ENCODE data around the gene TSNAXIP1. TPM values are rescaled to one million over a fixed set of nuclear protein-coding genes. Genes with fewer than 3 reads are reported as not detected.

TSNAXIP1 gene
- total RNA-seq, 4 donors from 2014 or later, result 0.55 TPM; not detected in 3

- peak overlapping the region; percentile 71 to 76 (median 76) for H3K27ac ChIP-seq
- peaks cover 9 to 42% (median 28%) of the 10 kb centered on the region in 4 donors for H3K4me1 ChIP-seq
- TF ChIP-seq POLR2A (IDR thresholded peaks at IDR 0.05), result no peak
- no peak for TF ChIP-seq EP300 (IDR thresholded peaks at IDR 0.05; ENCODE audit: low read depth)
- no peak for TF ChIP-seq CTCF (IDR thresholded peaks at IDR 0.05)
- no peak for TF ChIP-seq POLR2AphosphoS5 (IDR thresholded peaks at IDR 0.05)
- 83 to 95% methylated on average over 1 to 5 of the region's 5 CpGs for whole genome bisulfite sequencing, 2 donors (ENCODE audit: low coverage in 1 of 2)
- no peaks in the 10 kb centered on the region for H3K36me3 ChIP-seq
- no peak overlapping the region for H3K4me3 ChIP-seq
- in situ Hi-C loops (cut with MboI; ENCODE audit: low pct_ligation_motif_present in 1 of 4, low pct_unique_long_range_greater_than_20kb in 1 of 4, low sequenced_read_pairs in 3 of 4), result no loop called here
- no peak for DNase-seq
- H3K9me3 ChIP-seq, result no peaks in the 10 kb centered on the region
- intact Hi-C loops (cut with DNase I; ENCODE audit: low total_unique reads), result no loop called here
- H3K27me3 ChIP-seq, result no peaks in the 10 kb centered on the region
Observed at GRCh38 chr16:67856927-67857546, 50.3 kb downstream of the TSNAXIP1 start.

- H3K27ac ChIP-seq, result peak overlapping the region; percentile 75 to 84 (median 76)
- 27 to 56% methylated on average over 3 of the region's 3 CpGs for WGBS, 2 donors (ENCODE audit: low coverage in 1 of 2)
- peaks cover 9 to 47% (median 31%) of the 10 kb centered on the region in 4 donors for H3K4me1 ChIP-seq
- peak; percentile 75 for DNase-seq
- no peak overlapping the region for H3K4me3 ChIP-seq
- H3K27me3 ChIP-seq, result no peaks in the 10 kb centered on the region
- intact Hi-C loops (cut with DNase I; ENCODE audit: low total_unique reads), result no loop called here
- H3K36me3 ChIP-seq, result no peaks in the 10 kb centered on the region
- in situ Hi-C loops (cut with MboI; ENCODE audit: low pct_ligation_motif_present in 1 of 4, low pct_unique_long_range_greater_than_20kb in 1 of 4, low sequenced_read_pairs in 3 of 4), result no loop called here
- no peak for TF ChIP-seq POLR2A (IDR thresholded peaks at IDR 0.05)
- peak; percentile 16 for TF ChIP-seq EP300 (IDR thresholded peaks at IDR 0.05; ENCODE audit: low read depth)
- peak in 2 of 3 donors; percentile 63 to 64 for TF ChIP-seq POLR2AphosphoS5 (IDR thresholded peaks at IDR 0.05)
- no peak for TF ChIP-seq CTCF (IDR thresholded peaks at IDR 0.05)
- H3K9me3 ChIP-seq, result no peaks in the 10 kb centered on the region
Observed at GRCh38 chr16:67857547-67858233, 51.0 kb downstream of the TSNAXIP1 start.

GRCh38 chr16:67858500-67858899 is 51.8 kb downstream of the TSNAXIP1 start:
- H3K27ac ChIP-seq, result peak overlapping the region; percentile 74 to 84 (median 76)
- no peaks in the 10 kb centered on the region for H3K27me3 ChIP-seq
- H3K4me3 ChIP-seq, result no peak overlapping the region
- H3K36me3 ChIP-seq, result no peaks in the 10 kb centered on the region
- in situ Hi-C loops (cut with MboI; ENCODE audit: low pct_ligation_motif_present in 1 of 4, low pct_unique_long_range_greater_than_20kb in 1 of 4, low sequenced_read_pairs in 3 of 4) (no loop called here), intact Hi-C loops (cut with DNase I; ENCODE audit: low total_unique reads) (no loop called here)
- H3K9me3 ChIP-seq, result no peaks in the 10 kb centered on the region
- 63 to 100% methylated on average over 1 to 4 of the region's 4 CpGs for WGBS, 2 donors (ENCODE audit: low coverage in 1 of 2)
- peak; percentile 26 for DNase-seq
- peaks cover 9 to 53% (median 33%) of the 10 kb centered on the region in 4 donors for H3K4me1 ChIP-seq
- TF ChIP-seq POLR2A (IDR thresholded peaks at IDR 0.05) (no peak), EP300 (IDR thresholded peaks at IDR 0.05; ENCODE audit: low read depth) (no peak), POLR2AphosphoS5 (IDR thresholded peaks at IDR 0.05) (no peak), CTCF (IDR thresholded peaks at IDR 0.05) (no peak)

DNA sequence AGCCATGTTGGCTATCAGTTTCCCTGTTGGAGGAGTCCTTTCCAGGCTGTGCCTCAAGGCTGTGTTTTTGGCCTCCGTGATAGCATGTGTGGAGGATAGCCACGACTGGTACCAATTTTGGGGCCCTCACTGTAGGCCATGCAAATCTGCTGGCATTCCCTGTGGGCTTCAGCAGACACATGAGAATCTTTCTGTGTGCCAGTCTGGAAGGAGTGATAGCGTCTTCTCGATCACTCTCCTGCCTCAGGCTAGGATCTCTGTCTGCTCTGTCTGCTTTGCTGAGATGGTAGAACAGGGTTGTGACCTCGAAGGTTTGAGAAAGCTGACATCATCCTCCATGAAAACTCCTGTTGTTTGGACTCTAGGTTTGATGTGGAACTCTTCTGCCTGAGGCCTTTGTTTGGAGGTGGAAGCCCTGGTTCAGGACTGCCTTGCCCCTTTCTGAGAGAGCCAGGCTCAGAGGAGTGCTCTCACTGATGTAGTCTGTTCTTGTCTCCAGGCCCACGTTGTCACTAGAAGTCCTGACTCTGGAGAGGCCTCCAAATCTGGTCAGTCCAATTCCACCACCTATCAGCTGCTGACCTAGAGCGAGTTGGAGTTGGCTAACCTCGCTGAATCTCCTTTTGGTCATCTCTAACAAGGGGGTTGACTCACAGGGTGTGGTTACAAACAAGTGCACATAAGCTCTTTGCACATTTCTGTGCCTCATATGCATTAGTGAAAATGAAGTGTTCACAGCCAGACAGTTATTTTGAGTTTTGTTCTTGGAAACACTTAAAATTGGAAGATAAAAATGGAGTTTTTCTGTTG is 54.1 kb downstream of the TSNAXIP1 start:
- intact Hi-C loops (cut with DNase I; ENCODE audit: low total_unique reads), result no loop called here
- Histone ChIP-seq H3K36me3 (no peaks in the 10 kb centered on the region), H3K4me1 (peaks cover 9 to 53% (median 30%) of the 10 kb centered on the region in 4 donors), H3K4me3 (no peak overlapping the region), H3K9me3 (no peaks in the 10 kb centered on the region), H3K27ac (peak overlapping the region in 2 of 4 donors; percentile 1 to 6), H3K27me3 (no peaks in the 10 kb centered on the region)
- in situ Hi-C loops (cut with MboI; ENCODE audit: low pct_ligation_motif_present in 1 of 4, low pct_unique_long_range_greater_than_20kb in 1 of 4, low sequenced_read_pairs in 3 of 4), result no loop called here
- TF ChIP-seq CTCF (IDR thresholded peaks at IDR 0.05) (no peak), POLR2A (IDR thresholded peaks at IDR 0.05) (no peak), POLR2AphosphoS5 (IDR thresholded peaks at IDR 0.05) (no peak), EP300 (IDR thresholded peaks at IDR 0.05; ENCODE audit: low read depth) (no peak)
- WGBS, 2 donors (ENCODE audit: low coverage in 1 of 2), result 87 to 90% methylated on average over 2 to 8 of the region's 8 CpGs
- DNase-seq, result no peak
